Ascending aorta (tissue), 2 donors: Measurements from ENCODE around the gene SDC4. TPM values are rescaled to one million over a fixed set of nuclear protein-coding genes. Genes with fewer than 3 reads are reported as not detected.
A peak's percentile ranks its signal among the peaks of the same experiment; 100 is the strongest.

ENCODE experiments used
- DNase-seq, 2 donors: peaks; one replicate each; pipeline ENCODE4 v3.0.0-alpha.2; 2019; ENCODE audit warnings: low spot score in 2 of 2
- H3K27ac ChIP-seq, 2 donors: fragments of 200-600 bp; sonication (generic); one replicate each; pipeline ENCODE4 v1.5.1; 2016 to 2017; ENCODE audit warnings: mild to moderate bottlenecking in 1 of 2
- H3K27me3 ChIP-seq: fragments of 200-600 bp; sonication (generic); one replicate; pipeline ENCODE4 v1.5.1; 2017
- H3K36me3 ChIP-seq, 2 donors: fragments of 200-600 bp; sonication (generic); one replicate each; pipeline ENCODE4 v1.5.1; 2016
- H3K4me1 ChIP-seq, 2 donors: fragments of 200-600 bp; sonication (generic); one replicate each; pipeline ENCODE4 v1.5.1; 2016 to 2017; ENCODE audit warnings: mild to moderate bottlenecking in 1 of 2
- H3K4me3 ChIP-seq, 2 donors: fragments of 200-600 bp; sonication (generic); one replicate each; pipeline ENCODE4 v1.5.1; 2016 to 2017; ENCODE audit warnings: mild to moderate bottlenecking in 1 of 2
- H3K9me3 ChIP-seq, 2 donors: fragments of 200-600 bp; sonication (generic); one replicate each; pipeline ENCODE4 v1.5.1; 2016
- intact Hi-C: fragments of 100-400 bp; cut with DNase I; formaldehyde crosslinking; loops from one replicate; pipeline ENCODE4 v1.15.1; 2023
- total RNA-seq: library from RNA; depleted of rRNA; stranded (reverse); fragments of >200 nt; gene quantifications from one replicate; pipeline ENCODE4 v1.1.0, GENCODE V29; 2016
- TF ChIP-seq, protein P1 (sequence below), 3 experiments: fragments of 200-600 bp in 2 of 3; fragments of 450-650 bp in 1 of 3; sonication (generic) in 2 of 3; IDR thresholded peaks; one replicate each; pipeline ENCODE4 v1.5.1; 2016 to 2019; ENCODE audit warnings: antibody characterized with exemption in 3 of 3, mild to moderate bottlenecking in 1 of 3, moderate library complexity in 1 of 3

SDC4 gene
- total RNA-seq, 1 donor from 2014 or later: 63.8 TPM

DNA sequence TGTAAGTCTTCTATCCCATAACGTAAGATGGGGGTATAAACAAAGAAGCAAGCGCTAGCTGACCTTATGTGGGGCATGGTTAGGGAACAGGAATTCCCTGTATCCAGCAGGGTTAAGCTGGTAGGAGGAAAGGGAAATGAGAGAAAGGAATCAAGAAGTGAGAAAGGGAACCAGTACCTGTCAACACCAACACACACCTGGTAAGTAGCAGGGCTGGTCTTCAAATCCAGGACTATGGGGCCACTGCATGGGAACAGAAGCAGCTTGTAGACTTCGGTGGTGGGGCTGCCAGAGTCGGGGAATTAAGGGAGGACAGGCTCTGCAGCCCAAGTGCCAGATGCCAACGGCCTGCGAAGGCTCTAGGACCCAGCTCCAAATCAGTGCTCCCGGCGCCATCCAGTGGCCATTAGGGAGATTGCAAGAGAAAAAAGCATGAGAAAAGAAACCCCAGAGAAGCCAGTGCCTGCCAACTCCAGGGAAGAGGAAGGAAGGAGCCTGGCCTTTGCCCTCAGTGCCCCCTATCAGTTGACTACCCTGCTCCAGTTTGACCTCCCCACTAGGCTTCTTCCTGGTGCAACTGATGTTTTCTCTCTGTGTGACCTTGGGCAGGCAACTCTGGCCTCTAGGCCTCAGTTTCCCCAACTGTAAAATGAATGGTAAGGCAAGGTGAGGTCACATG is 57.4 kb downstream of the SDC4 start:
- Histone ChIP-seq H3K4me1 (peaks cover 0 to 4% of the 10 kb centered on the region in 2 donors), H3K27me3 (no peaks in the 10 kb centered on the region), H3K27ac (no peak overlapping the region), H3K9me3 (no peaks in the 10 kb centered on the region), H3K4me3 (no peak overlapping the region), H3K36me3 (no peaks in the 10 kb centered on the region)
- TF ChIP-seq, protein P1, sequence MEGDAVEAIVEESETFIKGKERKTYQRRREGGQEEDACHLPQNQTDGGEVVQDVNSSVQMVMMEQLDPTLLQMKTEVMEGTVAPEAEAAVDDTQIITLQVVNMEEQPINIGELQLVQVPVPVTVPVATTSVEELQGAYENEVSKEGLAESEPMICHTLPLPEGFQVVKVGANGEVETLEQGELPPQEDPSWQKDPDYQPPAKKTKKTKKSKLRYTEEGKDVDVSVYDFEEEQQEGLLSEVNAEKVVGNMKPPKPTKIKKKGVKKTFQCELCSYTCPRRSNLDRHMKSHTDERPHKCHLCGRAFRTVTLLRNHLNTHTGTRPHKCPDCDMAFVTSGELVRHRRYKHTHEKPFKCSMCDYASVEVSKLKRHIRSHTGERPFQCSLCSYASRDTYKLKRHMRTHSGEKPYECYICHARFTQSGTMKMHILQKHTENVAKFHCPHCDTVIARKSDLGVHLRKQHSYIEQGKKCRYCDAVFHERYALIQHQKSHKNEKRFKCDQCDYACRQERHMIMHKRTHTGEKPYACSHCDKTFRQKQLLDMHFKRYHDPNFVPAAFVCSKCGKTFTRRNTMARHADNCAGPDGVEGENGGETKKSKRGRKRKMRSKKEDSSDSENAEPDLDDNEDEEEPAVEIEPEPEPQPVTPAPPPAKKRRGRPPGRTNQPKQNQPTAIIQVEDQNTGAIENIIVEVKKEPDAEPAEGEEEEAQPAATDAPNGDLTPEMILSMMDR (IDR thresholded peaks at IDR 0.05): peak; percentile 49 to 74 (median 71)
- DNase-seq: peak; percentile 24 to 89
- intact Hi-C loops: loop anchor here (2.0 kb wide), 1 partner anchor 246 kb away; no protein-coding TSS in a partner anchor

DNA sequence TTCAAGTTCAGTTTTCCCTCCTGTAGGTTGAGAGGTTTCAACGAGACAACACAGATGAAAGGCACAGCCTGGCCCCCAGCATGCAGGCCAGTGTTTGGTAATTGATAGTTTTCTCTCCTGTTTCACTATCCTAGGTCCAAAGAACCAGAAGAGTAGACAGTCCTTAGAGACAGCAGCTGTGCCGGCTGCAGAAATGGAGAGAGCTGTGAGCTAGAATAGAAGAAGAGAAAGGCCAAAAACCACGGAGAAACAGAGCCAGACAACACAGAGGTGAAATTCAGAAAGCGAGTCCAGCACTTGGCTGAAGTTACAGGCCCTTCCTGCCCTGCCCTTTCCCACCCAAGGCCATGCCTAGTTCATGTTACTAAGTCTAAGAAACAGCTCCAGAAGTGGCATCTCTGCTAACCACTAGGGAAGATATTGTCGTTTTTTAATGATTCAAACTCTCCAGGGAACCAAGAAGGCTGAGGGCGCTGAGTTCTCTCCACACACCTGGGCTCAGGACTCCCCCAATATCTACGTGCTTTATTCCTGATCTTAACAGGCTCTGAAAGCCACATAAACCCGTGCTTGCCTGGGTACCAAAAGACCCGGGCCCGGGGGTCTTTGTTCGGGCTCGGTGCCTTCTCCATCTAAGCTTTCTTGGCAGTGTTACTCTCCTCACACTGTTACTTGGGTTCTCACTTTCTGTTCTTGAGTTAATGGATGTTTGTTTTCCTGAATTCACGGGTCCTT is 58.1 kb downstream of the SDC4 start:
- TF ChIP-seq, protein P1 (IDR thresholded peaks at IDR 0.05): no peak
- no peaks in the 10 kb centered on the region for H3K9me3 ChIP-seq
- H3K4me1 ChIP-seq: peaks cover 0 to 4% of the 10 kb centered on the region in 2 donors
- DNase-seq: no peak
- no peak overlapping the region for H3K4me3 ChIP-seq
- no peaks in the 10 kb centered on the region for H3K27me3 ChIP-seq
- H3K36me3 ChIP-seq: no peaks in the 10 kb centered on the region
- no peak overlapping the region for H3K27ac ChIP-seq
- intact Hi-C loops: loop anchor here (2.0 kb wide), 1 partner anchor 245 kb away; no protein-coding TSS in a partner anchor

GRCh38 chr20:45288860-45289259 is 59.4 kb downstream of the SDC4 start:
- Histone ChIP-seq H3K9me3 (no peaks in the 10 kb centered on the region), H3K27ac (no peak overlapping the region), H3K27me3 (no peaks in the 10 kb centered on the region), H3K4me3 (no peak overlapping the region), H3K4me1 (peaks cover 0 to 4% of the 10 kb centered on the region in 2 donors), H3K36me3 (no peaks in the 10 kb centered on the region)
- DNase-seq: no peak
- intact Hi-C loops: no loop called here
- TF ChIP-seq, protein P1 (IDR thresholded peaks at IDR 0.05): no peak

DNA sequence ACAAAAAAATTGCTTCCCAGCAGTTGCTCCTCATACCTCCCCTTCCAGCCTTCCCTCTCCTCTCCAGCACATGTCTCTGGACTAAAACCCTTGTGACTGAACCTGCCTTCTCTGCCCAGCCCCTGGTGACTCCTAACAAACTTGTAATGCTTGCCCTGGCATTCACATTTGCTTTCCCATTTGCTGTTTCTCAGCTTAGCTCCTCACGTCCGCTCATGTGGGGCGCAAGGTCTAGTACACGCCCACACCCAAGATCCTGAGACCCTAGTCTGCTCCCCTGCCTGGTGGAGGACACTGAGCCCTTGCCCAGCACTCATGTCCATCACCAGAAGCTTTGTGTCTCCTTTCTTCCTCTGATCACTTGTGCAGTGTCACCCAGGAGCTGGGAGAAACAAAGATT is 59.8 kb downstream of the SDC4 start:
- TF ChIP-seq, protein P1 (IDR thresholded peaks at IDR 0.05): no peak
- Histone ChIP-seq H3K27ac (no peak overlapping the region), H3K27me3 (no peaks in the 10 kb centered on the region), H3K9me3 (no peaks in the 10 kb centered on the region), H3K4me3 (no peak overlapping the region), H3K36me3 (no peaks in the 10 kb centered on the region), H3K4me1 (peaks cover 0 to 4% of the 10 kb centered on the region in 2 donors)
- no peak for DNase-seq
- intact Hi-C loops: no loop called here

DNA sequence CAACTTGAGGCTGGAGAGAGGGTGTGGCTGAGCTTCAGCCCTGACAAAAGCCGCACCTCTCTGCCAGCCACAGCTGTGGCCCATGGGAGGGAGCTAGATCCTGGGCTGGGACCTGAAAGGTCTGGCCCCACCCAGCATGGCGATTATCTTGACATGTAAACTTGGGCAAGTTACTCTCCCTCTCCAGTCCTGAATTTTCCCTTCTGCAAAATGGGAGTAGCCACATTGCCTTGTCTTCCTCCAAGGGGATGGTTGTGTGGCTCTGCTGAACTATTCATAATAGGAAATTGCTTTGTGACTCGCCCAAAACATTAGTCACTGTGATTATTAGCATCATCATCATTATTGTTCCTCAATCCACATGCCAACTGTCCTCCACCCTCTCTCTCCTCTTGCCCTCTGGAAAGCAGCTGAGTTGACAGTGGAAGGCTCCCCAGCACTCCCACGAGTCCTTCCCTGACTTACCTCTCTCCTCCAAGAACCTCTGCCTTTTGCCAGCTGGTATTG is 64.6 kb downstream of the SDC4 start:
- intact Hi-C loops: no loop called here
- Histone ChIP-seq H3K4me1 (no peaks in the 10 kb centered on the region), H3K9me3 (no peaks in the 10 kb centered on the region), H3K36me3 (no peaks in the 10 kb centered on the region), H3K27ac (no peak overlapping the region), H3K27me3 (no peaks in the 10 kb centered on the region), H3K4me3 (no peak overlapping the region)
- DNase-seq: no peak
- TF ChIP-seq, protein P1 (IDR thresholded peaks at IDR 0.05): no peak
